HG02763 (cell line): Measurements from ENCODE around the gene CDH16.
"Not testable (repeated sequence)": the region's sequence is repeated elsewhere in the genome, so short reads cannot be mapped to it uniquely, and the experiment has no call there.

ENCODE experiments used
- ATAC-seq: cut with Tn5 transposase; IDR thresholded peaks from one replicate; pipeline ENCODE4 v1.9.1; 2021; ENCODE audit warnings: mild to moderate bottlenecking, moderate library complexity; ENCODE audit not compliant: unreplicated experiment

CDH16 gene

DNA sequence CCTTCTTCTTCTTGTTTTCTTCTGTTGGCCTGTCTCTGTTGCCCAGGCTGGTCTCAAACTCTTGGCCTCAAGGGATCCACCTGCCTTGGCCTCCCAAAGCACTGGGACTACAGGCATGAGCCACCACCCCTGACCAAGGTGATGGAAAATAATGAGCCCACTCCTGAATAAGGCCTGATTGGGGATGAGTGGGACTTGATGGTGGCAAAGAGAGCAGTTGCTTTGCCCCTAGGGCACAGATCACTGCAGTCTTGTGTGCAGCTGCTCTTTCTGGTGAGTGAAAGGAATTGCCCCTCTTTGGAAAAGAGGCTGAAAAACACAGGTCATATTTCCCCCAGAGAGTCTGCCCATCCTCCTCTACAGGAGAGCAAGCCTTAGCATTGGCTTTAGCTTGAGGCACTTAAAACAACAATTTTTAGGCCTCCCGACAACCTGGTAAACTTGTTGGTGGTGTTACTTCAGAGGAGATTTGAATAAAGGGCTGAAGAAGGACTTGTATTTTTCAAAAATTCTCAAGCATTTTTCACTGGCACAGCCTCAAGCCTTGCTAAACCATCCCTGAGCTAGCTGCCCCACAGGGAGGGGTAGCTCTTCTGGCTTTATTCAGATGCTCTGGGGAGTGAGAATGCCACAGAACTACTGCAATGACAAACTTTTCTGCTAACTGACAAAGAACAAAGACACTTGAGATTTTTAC lies 44.5 kb downstream of the CDH16 start:
- ATAC-seq = no peak

- ATAC-seq = no peak
Observed at GRCh38 chr16:66873685-66874055, 45.0 kb downstream of the CDH16 start.

- ATAC-seq = peak; percentile 88
Observed at GRCh38 chr16:66872943-66873684, 45.6 kb downstream of the CDH16 start.

GRCh38 chr16:66872559-66872942 lies 46.1 kb downstream of the CDH16 start:
- ATAC-seq = no peak

GRCh38 chr16:66871840-66872239 lies 46.8 kb downstream of the CDH16 start:
- ATAC-seq = no peak

DNA sequence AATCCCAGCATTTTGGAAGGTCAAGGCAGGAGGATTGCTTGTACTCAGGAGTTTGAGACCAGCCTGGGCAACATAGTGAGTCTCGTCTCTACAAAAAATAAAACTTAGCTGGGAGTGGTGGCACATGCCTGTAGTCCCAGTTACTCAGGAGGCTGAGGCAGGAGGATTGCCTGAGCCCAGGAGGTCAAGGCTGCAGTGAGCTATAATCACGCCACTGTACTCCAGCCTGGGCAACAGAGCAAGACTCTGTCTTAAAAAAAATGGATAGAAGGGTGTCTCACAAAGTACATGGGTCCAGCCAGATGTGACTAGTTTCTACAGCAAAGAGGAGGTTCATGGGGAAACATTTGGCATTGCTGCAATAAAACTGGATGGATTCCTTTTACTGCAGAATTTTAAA lies 47.3 kb downstream of the CDH16 start:
- ATAC-seq = not testable (repeated sequence)

GRCh38 chr16:66869424-66869823 lies 49.3 kb downstream of the CDH16 start:
- ATAC-seq = no peak

DNA sequence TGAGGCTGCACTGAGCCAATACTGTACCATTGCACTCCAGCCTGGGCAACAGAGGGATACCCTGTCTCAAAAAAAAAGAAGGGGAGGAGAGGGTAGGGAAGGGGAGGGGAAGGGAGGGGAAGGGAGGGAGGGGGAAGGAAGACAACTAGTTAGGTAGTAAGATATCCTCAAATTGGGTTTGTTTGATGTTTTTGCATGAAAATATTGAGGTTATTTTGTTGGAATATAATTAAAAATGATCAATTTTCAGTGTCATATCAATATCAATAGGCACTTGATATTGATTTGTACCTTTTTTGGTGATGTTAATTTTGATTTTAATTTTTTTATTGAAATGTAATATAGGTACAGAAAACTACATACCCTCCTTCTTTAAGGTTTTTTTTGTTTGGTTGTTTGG lies 55.0 kb downstream of the CDH16 start:
- no peak for ATAC-seq

DNA sequence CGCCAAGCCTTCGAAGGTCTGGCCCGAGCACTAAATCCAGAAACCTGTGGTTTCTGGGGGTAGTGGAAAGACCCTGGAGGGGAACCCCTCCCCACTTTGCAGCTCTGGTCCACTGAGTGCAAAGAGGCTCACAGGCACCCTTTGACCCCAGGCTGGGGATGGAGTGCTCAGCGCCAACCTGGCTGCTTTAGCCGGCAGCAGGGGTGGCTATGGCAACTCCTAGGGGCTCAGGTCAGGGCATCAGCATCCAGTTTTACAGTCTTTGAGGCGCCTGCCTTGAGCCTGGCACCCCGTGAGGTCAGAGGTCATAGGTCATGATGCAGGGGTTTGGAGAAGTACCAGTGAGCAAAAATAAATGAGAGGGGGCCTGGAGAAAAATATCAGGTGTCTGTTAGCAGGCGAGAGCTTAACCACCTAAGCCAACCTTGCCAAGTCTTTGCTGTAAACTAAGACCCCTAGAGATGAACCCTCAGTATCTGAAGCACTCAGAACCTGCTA lies 56.6 kb downstream of the CDH16 start:
- ATAC-seq = no peak

- no peak for ATAC-seq
Observed at GRCh38 chr16:66859397-66860068, 59.2 kb downstream of the CDH16 start.

DNA sequence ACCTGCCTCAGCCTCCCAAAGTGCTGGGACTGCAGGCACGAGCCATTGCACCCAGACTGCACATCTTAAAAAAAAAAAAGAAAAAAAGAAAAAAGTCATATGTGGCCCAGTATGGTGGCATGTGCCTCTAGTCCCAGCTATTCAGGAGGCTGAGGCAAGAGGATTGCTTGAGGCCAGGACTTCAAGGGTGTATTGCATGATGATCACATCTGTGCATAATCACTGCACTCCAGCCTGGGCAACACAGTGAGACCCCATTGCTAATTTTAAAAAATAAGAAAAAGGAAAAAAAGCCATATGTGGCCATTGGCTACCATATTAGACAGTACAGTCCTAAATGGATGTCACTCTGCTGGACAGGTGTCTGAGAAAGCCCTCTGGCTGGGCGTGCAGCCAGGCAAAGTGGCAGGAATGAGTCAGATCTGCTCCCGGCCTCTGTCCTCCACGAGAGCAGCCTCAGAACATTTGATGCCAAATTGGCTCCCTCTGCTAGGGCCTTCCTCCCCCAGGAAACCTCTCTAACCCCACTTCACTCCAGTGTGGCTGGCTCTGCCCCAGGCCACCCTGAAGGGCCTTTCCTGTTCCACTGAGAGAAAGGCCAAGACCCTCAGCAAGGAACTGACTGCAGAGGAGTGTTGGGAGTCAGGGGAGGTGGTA lies 59.8 kb downstream of the CDH16 start:
- ATAC-seq = no peak
